HG03108 (cell line): ENCODE measurements around the gene BARD1.
"Not testable (repeated sequence)": the region's sequence is repeated elsewhere in the genome, so short reads cannot be mapped to it uniquely, and the experiment has no call there.

Experiments
- ATAC-seq: cut with Tn5 transposase; IDR thresholded peaks from one replicate; pipeline ENCODE4 v1.9.1; 2021; ENCODE audit warnings: moderate library complexity; ENCODE audit not compliant: unreplicated experiment

The BARD1 gene

GRCh38 chr2:214772443-214773015 is 37.0 kb downstream of the BARD1 start:
- no peak for ATAC-seq

- ATAC-seq = no peak
Observed at GRCh38 chr2:214765180-214765579, 44.3 kb downstream of the BARD1 start.

DNA sequence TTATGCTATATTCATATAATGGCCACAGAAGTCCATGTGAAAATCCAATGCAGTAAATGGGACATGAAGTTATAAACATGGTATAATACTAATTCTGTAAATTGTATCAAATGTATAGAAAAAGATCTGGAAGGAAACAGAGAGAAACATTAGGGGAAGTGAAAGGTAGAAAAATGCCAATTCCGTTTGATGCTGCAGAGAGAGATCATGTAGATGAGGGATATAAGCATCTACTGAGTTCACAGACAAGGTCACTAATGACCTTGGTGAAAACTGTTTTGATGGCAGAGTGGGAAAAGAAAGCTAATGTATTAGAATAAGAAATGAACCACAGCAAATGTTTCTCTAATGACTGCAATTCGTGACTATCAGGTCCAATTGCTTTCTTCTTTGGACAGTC is 56.0 kb downstream of the BARD1 start:
- ATAC-seq = no peak

- no peak for ATAC-seq
Observed at GRCh38 chr2:214750529-214750928, 59.0 kb downstream of the BARD1 start.

DNA sequence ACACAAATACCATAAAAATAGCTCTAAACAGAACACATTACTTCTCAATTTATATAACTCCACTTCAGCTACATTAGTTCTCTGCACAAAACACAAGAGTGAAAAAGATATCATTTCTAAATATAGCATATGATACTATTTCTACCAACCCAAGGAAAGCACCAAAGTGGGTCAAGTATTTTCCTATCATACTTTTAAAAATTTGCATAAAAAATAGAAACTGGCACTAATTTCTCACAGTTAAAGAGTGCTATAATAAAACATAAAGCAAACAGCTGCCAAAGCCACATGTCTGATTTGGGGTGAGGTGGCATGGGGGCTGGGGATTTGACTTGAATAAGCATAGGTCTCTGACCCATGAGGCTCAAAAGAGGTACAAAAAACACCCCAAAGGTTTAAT is 61.5 kb downstream of the BARD1 start:
- ATAC-seq = no peak

DNA sequence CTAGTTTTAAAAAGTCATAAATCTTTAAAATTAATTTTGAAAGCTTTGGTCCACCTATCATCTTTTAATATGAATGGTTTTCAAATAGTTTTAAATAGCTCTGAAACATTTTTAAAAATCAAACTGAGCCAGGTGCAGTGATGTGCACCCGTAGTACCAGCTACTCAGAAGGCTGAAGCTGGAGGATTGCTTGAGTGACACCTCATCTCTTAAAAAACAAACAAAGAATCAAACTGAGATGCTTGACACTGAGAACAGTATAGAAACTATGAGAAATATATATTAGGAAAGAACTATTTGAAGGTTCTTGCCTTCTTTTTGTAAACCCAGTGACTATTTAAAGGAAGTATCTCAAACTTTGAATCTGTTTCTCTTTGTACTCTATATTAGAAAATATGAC is 67.4 kb downstream of the BARD1 start:
- ATAC-seq = no peak

GRCh38 chr2:214740867-214741395 is 68.6 kb downstream of the BARD1 start:
- ATAC-seq = no peak

DNA sequence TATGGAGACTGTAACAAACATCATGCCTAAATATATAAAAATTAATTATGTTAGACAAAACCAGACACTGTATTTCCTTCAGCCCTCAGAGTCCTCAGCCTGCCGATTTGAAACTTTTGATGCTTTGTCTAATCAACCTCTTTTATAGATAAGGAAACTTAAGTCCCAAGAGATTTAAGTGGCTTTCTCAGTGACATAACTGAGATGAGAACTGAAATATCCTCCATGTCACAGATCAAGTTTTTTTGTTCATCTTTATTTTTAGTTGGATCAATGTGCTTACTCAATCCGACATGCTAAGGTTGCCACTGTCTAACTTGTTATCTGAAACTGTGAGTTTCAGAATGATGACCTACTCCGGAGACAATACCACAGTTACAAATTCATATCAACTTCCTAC is 72.3 kb downstream of the BARD1 start:
- peak; percentile 98 for ATAC-seq

DNA sequence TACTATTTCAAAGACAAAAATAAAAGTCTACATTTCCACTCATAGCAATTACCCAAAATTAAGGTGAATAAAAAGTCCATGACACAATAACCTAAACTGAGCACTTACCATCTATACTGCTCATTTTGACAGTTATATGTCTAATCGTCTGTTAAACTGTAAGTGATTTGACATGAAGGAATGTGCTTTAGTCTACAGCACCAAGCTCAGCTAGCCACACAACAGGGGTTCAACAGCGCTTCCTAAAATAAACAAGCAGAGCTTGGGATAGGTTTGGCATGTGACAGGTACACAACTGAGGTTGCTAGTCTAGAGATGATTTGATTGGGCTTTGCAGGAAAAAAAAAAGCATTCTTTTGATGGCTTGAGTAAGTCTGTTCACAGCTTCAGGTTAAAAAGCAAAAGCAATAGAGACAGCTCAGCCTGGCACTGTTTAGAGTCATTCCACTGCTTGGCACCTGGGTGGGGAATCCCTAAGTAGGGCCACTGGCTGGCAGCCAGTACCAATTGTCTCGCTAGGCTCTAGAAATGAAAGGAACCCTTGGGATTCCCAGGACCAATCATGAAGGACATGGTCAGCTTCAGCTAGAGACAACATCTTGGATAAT is 78.6 kb downstream of the BARD1 start:
- ATAC-seq = no peak

DNA sequence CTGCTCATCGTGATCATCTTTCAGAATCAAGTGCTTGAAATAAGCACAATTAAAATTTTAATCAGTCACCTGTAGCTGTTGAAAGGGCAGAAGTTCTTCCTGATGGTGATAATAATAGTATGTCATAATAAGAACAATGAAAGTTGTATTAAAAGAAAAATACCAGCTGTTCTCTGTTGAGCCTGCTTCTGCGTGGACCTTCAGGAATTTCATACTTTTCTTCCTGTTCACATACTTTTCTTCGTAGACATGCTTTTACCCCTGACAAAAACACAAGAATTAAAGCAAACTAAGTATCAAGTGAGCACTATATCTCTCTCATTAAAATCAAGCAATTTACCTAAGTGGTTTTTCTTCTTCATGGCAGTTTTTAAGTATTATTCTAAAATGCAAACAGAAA is 79.2 kb downstream of the BARD1 start:
- no peak for ATAC-seq

DNA sequence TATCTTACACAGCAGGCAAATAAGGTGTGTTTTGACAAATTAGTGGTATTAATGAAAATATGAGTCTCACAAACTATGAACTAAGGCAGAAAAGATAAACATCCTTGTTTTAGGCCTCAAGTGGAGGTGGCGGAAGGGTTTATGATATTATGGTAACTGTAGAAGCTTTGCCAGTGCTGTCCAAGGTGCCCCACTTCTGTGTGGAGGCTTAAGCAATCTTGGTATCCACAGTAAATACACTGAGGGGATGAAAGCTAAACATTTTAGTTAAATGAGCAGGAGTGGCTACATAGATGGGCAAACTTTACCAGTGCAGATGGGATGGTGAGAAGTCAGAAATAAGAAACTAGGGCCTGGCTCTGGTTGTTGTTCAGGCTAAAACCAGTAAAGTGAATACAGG is 84.7 kb downstream of the BARD1 start:
- ATAC-seq = no peak

- ATAC-seq = not testable (repeated sequence)
Observed at GRCh38 chr2:214717837-214718236, 91.6 kb downstream of the BARD1 start.

- ATAC-seq = no peak
Observed at GRCh38 chr2:214716811-214717560, 92.5 kb downstream of the BARD1 start.

DNA sequence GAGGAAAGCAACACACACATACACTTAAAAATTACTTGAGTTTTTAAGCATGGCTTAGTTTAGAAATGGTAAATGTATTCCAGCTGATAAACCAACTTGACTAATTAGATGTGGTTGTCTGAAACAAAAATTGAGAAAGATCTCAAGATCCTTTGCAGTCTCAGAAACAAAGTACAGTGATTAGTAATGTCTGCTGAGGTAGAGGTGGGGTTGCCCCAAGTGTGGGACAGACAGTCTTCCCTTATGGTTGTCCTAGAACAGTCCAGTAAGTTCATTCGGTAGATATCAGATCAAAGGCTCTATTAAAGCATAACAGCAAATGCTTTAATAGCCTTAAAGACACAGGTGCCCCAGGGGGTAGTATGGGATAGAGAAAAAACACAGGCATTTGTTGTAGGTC is 94.5 kb downstream of the BARD1 start:
- ATAC-seq = no peak

DNA sequence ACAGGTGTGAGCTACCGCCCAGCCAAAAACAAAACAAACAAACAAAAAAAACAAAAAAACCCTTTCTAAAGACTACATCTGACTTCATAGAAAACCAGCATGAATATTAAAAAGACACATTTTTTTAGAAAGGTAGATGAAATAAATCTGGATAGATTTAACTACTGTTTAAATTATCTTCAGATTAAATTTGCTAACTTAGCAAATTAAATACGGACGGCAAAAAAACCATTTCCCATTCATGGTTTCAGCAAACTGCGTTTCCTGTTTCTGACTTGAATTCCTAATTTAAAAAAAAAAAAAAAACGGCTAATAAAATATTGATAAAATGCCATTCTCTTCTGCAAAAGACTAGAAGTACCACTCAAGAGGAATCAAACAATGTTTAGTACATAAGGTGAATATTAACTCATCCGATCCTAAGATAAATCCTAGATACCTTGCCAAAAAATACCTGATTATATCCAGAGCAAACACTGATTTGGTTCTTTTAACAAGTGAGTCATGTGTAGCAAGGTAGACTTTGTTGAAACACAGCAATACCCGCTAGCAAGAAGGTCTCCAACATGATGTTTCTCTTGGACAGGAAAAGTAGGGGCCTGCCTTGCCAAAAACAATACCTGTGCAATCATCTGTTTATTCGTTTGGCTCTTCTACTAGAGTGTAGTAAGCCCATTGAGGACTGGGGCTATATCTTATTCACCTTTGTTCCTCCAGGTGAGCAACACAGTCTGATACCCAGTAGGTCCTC is 96.2 kb downstream of the BARD1 start:
- no peak for ATAC-seq

GRCh38 chr2:214710729-214711128 is 98.8 kb downstream of the BARD1 start:
- ATAC-seq = no peak

GRCh38 chr2:214706986-214707385 is 102.5 kb downstream of the BARD1 start:
- ATAC-seq = no peak

DNA sequence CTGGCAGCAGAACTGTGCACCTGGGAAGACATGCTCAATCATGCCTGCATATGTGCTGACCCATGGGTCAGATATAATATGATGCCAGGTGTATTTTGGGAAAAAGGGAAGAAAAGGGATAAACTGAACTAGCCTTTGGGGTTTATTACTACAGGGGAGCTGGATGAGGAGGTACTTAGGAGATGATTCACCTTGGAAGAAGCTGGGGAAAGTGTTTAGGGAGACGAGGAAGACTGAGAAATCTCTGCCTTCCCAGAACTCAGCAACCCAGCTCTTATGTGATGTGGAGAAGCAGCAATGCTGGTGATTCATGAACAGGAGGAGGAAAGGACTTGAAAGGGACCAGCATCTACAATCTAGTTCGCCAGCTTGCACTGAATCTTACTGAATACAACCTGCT is 110.2 kb downstream of the BARD1 start:
- no peak for ATAC-seq

DNA sequence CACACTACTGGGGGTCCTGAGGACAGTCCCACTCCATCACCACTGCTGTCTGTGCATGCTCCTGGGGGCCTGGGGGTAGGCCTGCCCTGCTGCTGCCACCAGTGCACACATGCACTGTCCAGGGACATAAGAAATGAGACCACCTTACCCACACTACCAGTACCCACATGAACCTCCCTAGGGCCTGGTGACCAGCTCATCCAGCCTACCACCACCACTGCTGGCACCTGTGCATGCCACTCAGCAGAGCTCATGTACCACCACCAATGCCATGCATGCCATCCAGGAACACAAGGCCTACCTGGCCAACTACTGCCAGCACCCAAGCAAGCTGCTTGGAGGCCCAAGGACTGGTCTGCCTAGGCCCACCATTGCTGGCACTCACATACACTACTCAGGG is 112.8 kb downstream of the BARD1 start:
- ATAC-seq = no peak

DNA sequence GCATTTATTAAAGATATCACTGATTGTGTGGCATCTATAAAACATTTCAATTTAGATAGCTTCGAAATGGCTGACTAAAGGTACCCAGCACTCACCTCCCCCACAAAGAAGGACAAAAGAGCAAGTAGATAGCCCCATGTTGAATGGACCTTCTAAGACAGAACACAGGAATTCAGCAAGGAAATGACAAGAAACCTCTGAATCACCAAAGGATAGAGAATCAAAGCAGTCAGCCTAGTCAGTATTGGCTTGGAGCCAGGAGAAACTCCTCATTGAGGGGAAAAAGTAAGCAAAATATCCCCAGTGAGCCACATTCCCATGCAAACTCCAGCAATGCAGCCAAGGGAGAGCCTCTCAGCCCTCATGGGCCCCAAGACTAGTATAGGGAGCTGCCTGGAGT is 113.7 kb downstream of the BARD1 start:
- ATAC-seq = no peak

DNA sequence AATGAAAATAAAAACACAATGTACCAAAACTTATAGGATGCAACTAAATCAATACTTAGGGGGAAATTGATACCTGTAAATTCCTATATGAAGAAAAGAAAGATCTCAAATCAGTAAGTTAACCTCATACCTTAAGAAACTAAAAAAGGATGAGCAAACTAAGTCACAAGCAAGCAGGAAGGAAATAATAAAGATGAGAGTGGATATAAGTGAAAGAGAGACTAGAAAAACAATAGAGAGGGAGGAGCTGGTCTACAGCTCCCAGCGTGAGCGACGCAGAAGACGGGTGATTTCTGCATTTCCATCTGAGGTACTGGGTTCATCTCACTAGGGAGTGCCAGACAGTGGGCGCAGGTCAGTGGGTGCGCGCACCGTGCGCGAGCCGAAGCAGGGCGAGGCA is 125.9 kb downstream of the BARD1 start:
- peak; percentile 78 for ATAC-seq

GRCh38 chr2:214679736-214680135 is 129.7 kb downstream of the BARD1 start:
- no peak for ATAC-seq
